Astrocyte (in vitro differentiated cells and primary cell): ENCODE data around the gene TPBG. TPM values are rescaled to one million over a fixed set of nuclear protein-coding genes. Genes with fewer than 3 reads are reported as not detected.
A peak's percentile ranks its signal among the peaks of the same experiment; 100 is the strongest.

ENCODE experiments used
- DNase-seq: peaks from one replicate; pipeline ENCODE4 v3.0.0-alpha.2; 2010; ENCODE audit warnings: low read depth
- FAIRE-seq: peaks from 2 replicates; lab custom pipeline; 2011; peaks lifted over from hg19 to GRCh38; lab: Jason Lieb, UNC
- H2AFZ ChIP-seq: 2 replicates; pipeline ENCODE4 v1.6.0; 2012; ENCODE audit warnings: low read depth, low read length, inconsistent platforms
- H3K27ac ChIP-seq: 2 replicates; pipeline ENCODE4 v1.5.1; 2011; ENCODE audit warnings: low read depth, low read length, inconsistent platforms
- H3K27me3 ChIP-seq: 2 replicates; pipeline ENCODE4 v1.6.0; 2011; ENCODE audit warnings: low read length, inconsistent platforms; ENCODE audit not compliant: insufficient read depth
- H3K36me3 ChIP-seq: 2 replicates; pipeline ENCODE4 v1.5.1; 2011; ENCODE audit warnings: low read length, inconsistent platforms; ENCODE audit not compliant: insufficient read depth
- H3K4me1 ChIP-seq: 2 replicates; pipeline ENCODE4 v1.5.1; 2011; ENCODE audit warnings: low read length, inconsistent platforms; ENCODE audit not compliant: insufficient read depth
- H3K4me2 ChIP-seq: 2 replicates; pipeline ENCODE4 v1.6.0; 2012; ENCODE audit warnings: low read length, inconsistent platforms
- H3K4me3 ChIP-seq: 2 replicates; pipeline ENCODE4 v1.5.1; 2011; ENCODE audit warnings: low read depth, mild to moderate bottlenecking, low read length, inconsistent platforms; ENCODE audit not compliant: insufficient read depth
- H3K79me2 ChIP-seq: 2 replicates; pipeline ENCODE4 v1.6.0; 2012; ENCODE audit warnings: mild to moderate bottlenecking, low read length, inconsistent platforms; ENCODE audit not compliant: insufficient read depth
- H3K9ac ChIP-seq: 2 replicates; pipeline ENCODE4 v1.6.0; 2012; ENCODE audit warnings: mild to moderate bottlenecking, low read length, inconsistent platforms
- H3K9me3 ChIP-seq: 2 replicates; pipeline ENCODE4 v1.5.1; 2012; ENCODE audit warnings: low read depth, mild to moderate bottlenecking, low read length, inconsistent platforms; ENCODE audit not compliant: insufficient read depth
- H4K20me1 ChIP-seq: 2 replicates; pipeline ENCODE4 v1.6.0; 2012; ENCODE audit warnings: low read length, inconsistent platforms; ENCODE audit not compliant: insufficient read depth
- H3K27ac Mint-ChIP-seq: one replicate; pipeline ENCODE4 v1.8.0; 2021; ENCODE audit warnings: mild to moderate bottlenecking, mixed read lengths; ENCODE audit not compliant: unreplicated experiment
- H3K27me3 Mint-ChIP-seq: one replicate; pipeline ENCODE4 v1.8.0; 2021; ENCODE audit warnings: low read depth, mixed read lengths; ENCODE audit not compliant: unreplicated experiment
- H3K36me3 Mint-ChIP-seq: one replicate; pipeline ENCODE4 v1.8.0; 2021; ENCODE audit warnings: low read depth, mixed read lengths; ENCODE audit not compliant: unreplicated experiment
- H3K4me1 Mint-ChIP-seq: one replicate; pipeline ENCODE4 v1.8.0; 2021; ENCODE audit warnings: low read depth, mixed read lengths; ENCODE audit not compliant: unreplicated experiment
- H3K4me3 Mint-ChIP-seq: one replicate; pipeline ENCODE4 v1.8.0; 2021; ENCODE audit warnings: mild to moderate bottlenecking, moderate library complexity, mixed read lengths; ENCODE audit not compliant: unreplicated experiment
- H3K9me3 Mint-ChIP-seq: one replicate; pipeline ENCODE4 v1.8.0; 2021; ENCODE audit warnings: mild to moderate bottlenecking, mixed read lengths; ENCODE audit not compliant: unreplicated experiment
- EZH2 ChIP-seq: IDR thresholded peaks from 2 replicates; pipeline ENCODE4 v1.6.1; 2012; ENCODE audit warnings: mild to moderate bottlenecking, low read length, inconsistent platforms; ENCODE audit not compliant: insufficient read depth
- total RNA-seq: library from RNA; stranded (reverse); gene quantifications from 2 replicates; pipeline ENCODE4 v1.2.1, GENCODE V29; 2021
- TF ChIP-seq, protein P1 (sequence below): IDR thresholded peaks from 2 replicates; pipeline ENCODE4 v1.5.1; 2011; ENCODE audit warnings: low read depth, mild to moderate bottlenecking, inconsistent platforms, low read length, moderate library complexity; ENCODE audit not compliant: insufficient read depth

Gene TPBG
- total RNA-seq, 1 donor from 2014 or later: 26.0 TPM

DNA sequence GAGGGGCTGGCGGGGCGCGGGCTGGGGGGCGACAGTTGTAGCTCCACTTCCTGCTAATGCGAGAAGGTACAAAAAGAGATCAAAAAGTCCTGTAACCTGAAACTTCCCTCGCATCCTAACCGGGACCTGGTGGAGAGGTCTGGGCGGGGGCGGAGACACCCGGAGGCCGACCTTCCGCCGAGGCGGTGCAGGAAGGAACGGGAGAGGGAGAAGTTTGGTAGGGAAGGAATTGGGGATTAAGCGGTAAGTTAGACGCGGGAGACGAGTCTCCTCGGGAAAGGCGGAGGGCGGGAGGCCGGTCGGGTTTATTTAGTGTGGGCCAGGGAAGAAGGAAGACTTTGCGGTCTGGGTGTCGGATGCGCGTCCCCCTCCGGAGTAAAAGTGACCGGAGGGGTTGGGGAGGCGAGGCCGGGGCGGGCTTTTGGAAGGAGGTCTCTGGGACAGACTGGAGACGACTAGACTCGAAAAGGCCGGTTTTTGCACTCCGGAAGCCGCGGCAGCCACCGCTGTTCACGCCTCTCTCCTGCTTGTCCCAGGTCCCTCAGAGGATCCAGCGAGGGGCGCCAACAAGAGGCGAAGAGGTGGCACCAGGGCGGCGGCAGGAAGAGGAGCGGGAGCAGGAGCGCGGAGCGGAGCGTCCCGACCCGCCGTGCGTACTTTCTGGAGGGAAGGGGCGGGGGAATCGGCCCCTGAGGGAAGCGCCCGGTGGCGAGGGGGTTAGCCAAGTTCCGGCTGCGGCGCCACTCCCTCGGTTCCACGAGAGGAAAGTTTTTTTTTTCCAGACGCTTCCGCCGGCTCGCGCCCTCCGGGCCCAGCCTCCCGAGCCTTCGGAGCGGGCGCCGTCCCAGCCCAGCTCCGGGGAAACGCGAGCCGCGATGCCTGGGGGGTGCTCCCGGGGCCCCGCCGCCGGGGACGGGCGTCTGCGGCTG, 734 bp downstream of the TPBG start:
- H3K27me3 Mint-ChIP-seq: peaks cover 3% of the 10 kb centered on the region
- Histone ChIP-seq H2AFZ (peak overlapping the region; percentile 86), H3K4me3 (peak overlapping the region; percentile 83), H3K4me2 (peak overlapping the region; percentile 98), H3K27me3 (peaks cover 2% of the 10 kb centered on the region), H3K9ac (peak overlapping the region; percentile 91), H3K79me2 (peaks cover 32% of the 10 kb centered on the region), H3K4me1 (peaks cover 20% of the 10 kb centered on the region), H3K27ac (peak overlapping the region; percentile 88), H4K20me1 (peaks cover 20% of the 10 kb centered on the region), H3K36me3 (peaks cover 10% of the 10 kb centered on the region), H3K9me3 (no peaks in the 10 kb centered on the region)
- DNase-seq (peak; percentile 50), FAIRE-seq (no peak)
- peak overlapping the region; percentile 95 for H3K4me3 Mint-ChIP-seq
- H3K27ac Mint-ChIP-seq: peak overlapping the region; percentile 79
- no peaks in the 10 kb centered on the region for H3K36me3 Mint-ChIP-seq
- no peaks in the 10 kb centered on the region for H3K9me3 Mint-ChIP-seq
- H3K4me1 Mint-ChIP-seq: peaks cover 2% of the 10 kb centered on the region
- TF ChIP-seq, protein P1, sequence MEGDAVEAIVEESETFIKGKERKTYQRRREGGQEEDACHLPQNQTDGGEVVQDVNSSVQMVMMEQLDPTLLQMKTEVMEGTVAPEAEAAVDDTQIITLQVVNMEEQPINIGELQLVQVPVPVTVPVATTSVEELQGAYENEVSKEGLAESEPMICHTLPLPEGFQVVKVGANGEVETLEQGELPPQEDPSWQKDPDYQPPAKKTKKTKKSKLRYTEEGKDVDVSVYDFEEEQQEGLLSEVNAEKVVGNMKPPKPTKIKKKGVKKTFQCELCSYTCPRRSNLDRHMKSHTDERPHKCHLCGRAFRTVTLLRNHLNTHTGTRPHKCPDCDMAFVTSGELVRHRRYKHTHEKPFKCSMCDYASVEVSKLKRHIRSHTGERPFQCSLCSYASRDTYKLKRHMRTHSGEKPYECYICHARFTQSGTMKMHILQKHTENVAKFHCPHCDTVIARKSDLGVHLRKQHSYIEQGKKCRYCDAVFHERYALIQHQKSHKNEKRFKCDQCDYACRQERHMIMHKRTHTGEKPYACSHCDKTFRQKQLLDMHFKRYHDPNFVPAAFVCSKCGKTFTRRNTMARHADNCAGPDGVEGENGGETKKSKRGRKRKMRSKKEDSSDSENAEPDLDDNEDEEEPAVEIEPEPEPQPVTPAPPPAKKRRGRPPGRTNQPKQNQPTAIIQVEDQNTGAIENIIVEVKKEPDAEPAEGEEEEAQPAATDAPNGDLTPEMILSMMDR: no peak
- no peak for TF ChIP-seq EZH2

DNA sequence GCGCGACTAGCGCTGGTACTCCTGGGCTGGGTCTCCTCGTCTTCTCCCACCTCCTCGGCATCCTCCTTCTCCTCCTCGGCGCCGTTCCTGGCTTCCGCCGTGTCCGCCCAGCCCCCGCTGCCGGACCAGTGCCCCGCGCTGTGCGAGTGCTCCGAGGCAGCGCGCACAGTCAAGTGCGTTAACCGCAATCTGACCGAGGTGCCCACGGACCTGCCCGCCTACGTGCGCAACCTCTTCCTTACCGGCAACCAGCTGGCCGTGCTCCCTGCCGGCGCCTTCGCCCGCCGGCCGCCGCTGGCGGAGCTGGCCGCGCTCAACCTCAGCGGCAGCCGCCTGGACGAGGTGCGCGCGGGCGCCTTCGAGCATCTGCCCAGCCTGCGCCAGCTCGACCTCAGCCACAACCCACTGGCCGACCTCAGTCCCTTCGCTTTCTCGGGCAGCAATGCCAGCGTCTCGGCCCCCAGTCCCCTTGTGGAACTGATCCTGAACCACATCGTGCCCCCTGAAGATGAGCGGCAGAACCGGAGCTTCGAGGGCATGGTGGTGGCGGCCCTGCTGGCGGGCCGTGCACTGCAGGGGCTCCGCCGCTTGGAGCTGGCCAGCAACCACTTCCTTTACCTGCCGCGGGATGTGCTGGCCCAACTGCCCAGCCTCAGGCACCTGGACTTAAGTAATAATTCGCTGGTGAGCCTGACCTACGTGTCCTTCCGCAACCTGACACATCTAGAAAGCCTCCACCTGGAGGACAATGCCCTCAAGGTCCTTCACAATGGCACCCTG, 1.6 kb downstream of the TPBG start:
- peaks cover 2% of the 10 kb centered on the region for H3K4me1 Mint-ChIP-seq
- Histone ChIP-seq H2AFZ (peak overlapping the region; percentile 86), H3K27ac (peak overlapping the region; percentile 88), H3K4me1 (peaks cover 20% of the 10 kb centered on the region), H3K9ac (peak overlapping the region; percentile 91), H3K79me2 (peaks cover 32% of the 10 kb centered on the region), H3K9me3 (no peaks in the 10 kb centered on the region), H3K4me3 (peak overlapping the region; percentile 83), H3K4me2 (peak overlapping the region; percentile 98), H3K36me3 (peaks cover 10% of the 10 kb centered on the region), H3K27me3 (peaks cover 2% of the 10 kb centered on the region), H4K20me1 (peaks cover 20% of the 10 kb centered on the region)
- peak overlapping the region; percentile 89 for H3K4me3 Mint-ChIP-seq
- TF ChIP-seq, protein P1: no peak
- TF ChIP-seq EZH2: no peak
- FAIRE-seq: no peak
- no peaks in the 10 kb centered on the region for H3K36me3 Mint-ChIP-seq
- no peaks in the 10 kb centered on the region for H3K9me3 Mint-ChIP-seq
- DNase-seq: peak; percentile 47
- peaks cover 3% of the 10 kb centered on the region for H3K27me3 Mint-ChIP-seq
- H3K27ac Mint-ChIP-seq: peak overlapping the region; percentile 0
